HEK293T (cell line): ENCODE data around the gene KCNK15.

Source experiments
- BHLHE40 ChIP-seq: fragments of 450-650 bp; IDR thresholded peaks from 2 replicates; pipeline ENCODE4 v1.6.1; 2016; ENCODE audit warnings: mild to moderate bottlenecking, moderate library complexity, borderline replicate concordance
- FOXM1 ChIP-seq: fragments of 450-650 bp; IDR thresholded peaks from 2 replicates; pipeline ENCODE4 v1.6.1; 2017; ENCODE audit warnings: mild to moderate bottlenecking, borderline replicate concordance
- SP1 ChIP-seq: fragments of 450-650 bp; IDR thresholded peaks from 2 replicates; pipeline ENCODE4 v1.6.1; 2017
- SUZ12 ChIP-seq: fragments of 450-650 bp; IDR thresholded peaks from 2 replicates; pipeline ENCODE4 v1.6.1; 2016; ENCODE audit warnings: mild to moderate bottlenecking
- TARDBP ChIP-seq: fragments of 450-650 bp; IDR thresholded peaks from 2 replicates; pipeline ENCODE4 v1.6.1; 2016
- ZNF384 ChIP-seq: fragments of 450-650 bp; IDR thresholded peaks from 2 replicates; pipeline ENCODE4 v1.6.1; 2016

- TF ChIP-seq ZNF384 (no peak), FOXM1 (no peak), SP1 (no peak), BHLHE40 (no peak), TARDBP (no peak), SUZ12 (no peak)
These were observed 42.3 kb upstream of the KCNK15 start for GRCh38 chr20:44703183-44703925.
